WTC11 (cell line): ENCODE results near the gene KERA. TPM values are rescaled to one million over a fixed set of nuclear protein-coding genes. Genes with fewer than 3 reads are reported as not detected.

Experiments
- ATAC-seq: fragments of 200-7000 bp; cut with Tn5 transposase; 2 replicates; pipeline ENCODE4 v1.10.0; 2021; ENCODE audit warnings: mild to moderate bottlenecking, moderate library complexity
- CTCF ChIA-PET: fragments of 300-600 bp; sonication (Branson Sonifier 250); formaldehyde crosslinking; loops from one replicate; lab custom pipeline; 2021; ENCODE audit warnings: antibody characterized with exemption; lab: Charles Lee
- POLR2A ChIA-PET: fragments of 350-600 bp; sonication (Branson Sonifier 250); formaldehyde crosslinking; loops from one replicate; lab custom pipeline; 2021; ENCODE audit warnings: antibody characterized with exemption; lab: Charles Lee
- DNase-seq: peaks from one replicate; pipeline ENCODE4 v3.0.0; 2021; ENCODE audit warnings: low spot score
- H3K27ac Mint-ChIP-seq: 2 replicates; pipeline ENCODE4 v1.8.0; 2021; ENCODE audit warnings: mixed read lengths
- H3K27me3 Mint-ChIP-seq: 2 replicates; pipeline ENCODE4 v1.8.0; 2021; ENCODE audit warnings: low read depth, mild to moderate bottlenecking, moderate library complexity, mixed read lengths
- H3K36me3 Mint-ChIP-seq: 2 replicates; pipeline ENCODE4 v1.8.0; 2021; ENCODE audit warnings: mixed read lengths
- H3K4me1 Mint-ChIP-seq: 2 replicates; pipeline ENCODE4 v1.8.0; 2022; ENCODE audit warnings: mixed read lengths
- H3K4me3 Mint-ChIP-seq: 2 replicates; pipeline ENCODE4 v1.8.0; 2021; ENCODE audit warnings: mild to moderate bottlenecking, moderate library complexity, mixed read lengths
- H3K9me3 Mint-ChIP-seq: 2 replicates; pipeline ENCODE4 v1.8.0; 2021; ENCODE audit warnings: mixed read lengths
- ATF1 ChIP-seq: sonication (generic); formaldehyde crosslinking; IDR thresholded peaks from 2 replicates; pipeline ENCODE4 v1.8.1; 2023; ENCODE audit warnings: mild to moderate bottlenecking, moderate library complexity, missing genetic modification reagents
- CREM ChIP-seq: sonication (generic); formaldehyde crosslinking; IDR thresholded peaks from 2 replicates; pipeline ENCODE4 v1.8.1; 2022; ENCODE audit warnings: mild to moderate bottlenecking, missing genetic modification reagents, moderate library complexity
- CTCF ChIP-seq: fragments of 200-600 bp; IDR thresholded peaks from 2 replicates; pipeline ENCODE4 v1.8.0; 2022; ENCODE audit warnings: antibody characterized with exemption
- E2F4 ChIP-seq: sonication (generic); formaldehyde crosslinking; IDR thresholded peaks from 2 replicates; pipeline ENCODE4 v1.8.1; 2022; ENCODE audit warnings: low read depth, mild to moderate bottlenecking, moderate library complexity, missing genetic modification reagents, borderline replicate concordance
- ELF4 ChIP-seq: sonication (generic); formaldehyde crosslinking; IDR thresholded peaks from 2 replicates; pipeline ENCODE4 v1.8.1; 2022; ENCODE audit warnings: low read depth, mild to moderate bottlenecking, moderate library complexity, missing genetic modification reagents
- FOXK1 ChIP-seq: sonication (generic); formaldehyde crosslinking; IDR thresholded peaks from 2 replicates; pipeline ENCODE4 v1.8.0; 2022; ENCODE audit warnings: mild to moderate bottlenecking, moderate library complexity, missing genetic modification reagents
- GRHL2 ChIP-seq: fragments of 250-450 bp; sonication (Bioruptor Pico); IDR thresholded peaks from 2 replicates; pipeline ENCODE4 v1.8.0; 2022; ENCODE audit warnings: mild to moderate bottlenecking, moderate library complexity; ENCODE audit not compliant: insufficient replicate concordance, severe bottlenecking
- HMGA2 ChIP-seq: fragments of 250-450 bp; sonication (Bioruptor Pico); IDR thresholded peaks from 2 replicates; pipeline ENCODE4 v1.4.0; 2021; ENCODE audit warnings: mild to moderate bottlenecking, moderate library complexity
- HMGXB4 ChIP-seq: sonication (generic); formaldehyde crosslinking; IDR thresholded peaks from 2 replicates; pipeline ENCODE4 v1.8.1; 2023; ENCODE audit warnings: mild to moderate bottlenecking, moderate library complexity, missing genetic modification reagents
- MLX ChIP-seq: sonication (generic); formaldehyde crosslinking; IDR thresholded peaks from 2 replicates; pipeline ENCODE4 v1.8.1; 2023; ENCODE audit warnings: mild to moderate bottlenecking, missing genetic modification reagents, moderate library complexity
- PREB ChIP-seq: sonication (generic); formaldehyde crosslinking; IDR thresholded peaks from 2 replicates; pipeline ENCODE4 v1.8.1; 2022; ENCODE audit warnings: mild to moderate bottlenecking, missing genetic modification reagents, moderate library complexity, borderline replicate concordance
- PRRX2 ChIP-seq: fragments of 250-450 bp; sonication (Bioruptor Pico); IDR thresholded peaks from 2 replicates; pipeline ENCODE4 v1.8.0; 2021; ENCODE audit warnings: mild to moderate bottlenecking
- SMAD3 ChIP-seq: sonication (generic); formaldehyde crosslinking; IDR thresholded peaks from 2 replicates; pipeline ENCODE4 v1.8.0; 2022; ENCODE audit warnings: missing genetic modification reagents, mild to moderate bottlenecking, borderline replicate concordance
- SP1 ChIP-seq: sonication (generic); formaldehyde crosslinking; conservative IDR thresholded peaks from 2 replicates; pipeline ENCODE4 v1.8.1; 2022; ENCODE audit warnings: missing genetic modification reagents
- TEAD4 ChIP-seq: sonication (generic); formaldehyde crosslinking; IDR thresholded peaks from 2 replicates; pipeline ENCODE4 v1.8.0; 2022; ENCODE audit warnings: mild to moderate bottlenecking, missing genetic modification reagents
- TP53 ChIP-seq: sonication (generic); formaldehyde crosslinking; IDR thresholded peaks from 2 replicates; pipeline ENCODE4 v1.8.1; 2023; ENCODE audit warnings: mild to moderate bottlenecking, missing genetic modification reagents
- ZMAT4 ChIP-seq: fragments of 250-450 bp; sonication (Bioruptor Pico); IDR thresholded peaks from 2 replicates; pipeline ENCODE4 v1.9.0; 2021; ENCODE audit warnings: mild to moderate bottlenecking
- ZNF219 ChIP-seq: sonication (generic); formaldehyde crosslinking; IDR thresholded peaks from 2 replicates; pipeline ENCODE4 v1.8.0; 2023; ENCODE audit warnings: missing genetic modification reagents, mild to moderate bottlenecking, borderline replicate concordance
- total RNA-seq: library from RNA; stranded (reverse); gene quantifications from 3 replicates; pipeline ENCODE4 v1.2.3, GENCODE V29; 2021
- TF ChIP-seq, protein P1 (sequence below): sonication (generic); formaldehyde crosslinking; IDR thresholded peaks from 2 replicates; pipeline ENCODE4 v1.8.1; 2023; ENCODE audit warnings: mild to moderate bottlenecking, missing genetic modification reagents
- TF ChIP-seq, protein P2 (sequence below): sonication (generic); formaldehyde crosslinking; IDR thresholded peaks from 2 replicates; pipeline ENCODE4 v1.8.1; 2023; ENCODE audit warnings: mild to moderate bottlenecking, missing genetic modification reagents, borderline replicate concordance

The KERA gene
- total RNA-seq, 1 experiment from 2014 or later, result not detected

GRCh38 chr12:91033251-91033650 lies 24.6 kb downstream of the KERA start (continued):
- TF ChIP-seq MLX (CRISPR knock-in tag) (no peak), SP1 (CRISPR knock-in tag) (no peak), CREM (no peak), TEAD4 (CRISPR knock-in tag) (no peak), PRRX2 (CRISPR knock-in tag) (no peak), SMAD3 (CRISPR knock-in tag) (no peak), HMGA2 (no peak), PREB (CRISPR knock-in tag) (no peak), GRHL2 (CRISPR knock-in tag) (no peak), ATF1 (no peak), E2F4 (CRISPR knock-in tag) (no peak)
- TF ChIP-seq, protein P1, sequence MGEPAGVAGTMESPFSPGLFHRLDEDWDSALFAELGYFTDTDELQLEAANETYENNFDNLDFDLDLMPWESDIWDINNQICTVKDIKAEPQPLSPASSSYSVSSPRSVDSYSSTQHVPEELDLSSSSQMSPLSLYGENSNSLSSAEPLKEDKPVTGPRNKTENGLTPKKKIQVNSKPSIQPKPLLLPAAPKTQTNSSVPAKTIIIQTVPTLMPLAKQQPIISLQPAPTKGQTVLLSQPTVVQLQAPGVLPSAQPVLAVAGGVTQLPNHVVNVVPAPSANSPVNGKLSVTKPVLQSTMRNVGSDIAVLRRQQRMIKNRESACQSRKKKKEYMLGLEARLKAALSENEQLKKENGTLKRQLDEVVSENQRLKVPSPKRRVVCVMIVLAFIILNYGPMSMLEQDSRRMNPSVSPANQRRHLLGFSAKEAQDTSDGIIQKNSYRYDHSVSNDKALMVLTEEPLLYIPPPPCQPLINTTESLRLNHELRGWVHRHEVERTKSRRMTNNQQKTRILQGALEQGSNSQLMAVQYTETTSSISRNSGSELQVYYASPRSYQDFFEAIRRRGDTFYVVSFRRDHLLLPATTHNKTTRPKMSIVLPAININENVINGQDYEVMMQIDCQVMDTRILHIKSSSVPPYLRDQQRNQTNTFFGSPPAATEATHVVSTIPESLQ, result no peak

- no peaks in the 10 kb centered on the region; the same call in 1 of the 2 replicates for H3K9me3 Mint-ChIP-seq
- POLR2A ChIA-PET, result no interaction called here
- no peaks in the 10 kb centered on the region for H3K4me1 Mint-ChIP-seq
- no peaks in the 10 kb centered on the region for H3K36me3 Mint-ChIP-seq
- ATAC-seq, result no peak
- no peak for TF ChIP-seq FOXK1
- TF ChIP-seq, all 79 proteins: peak for 0
- H3K27me3 Mint-ChIP-seq, result no peaks in the 10 kb centered on the region
- no peak overlapping the region for H3K4me3 Mint-ChIP-seq
- CTCF ChIA-PET, result no interaction called here
- no peak overlapping the region for H3K27ac Mint-ChIP-seq
- DNase-seq, result no peak
Observed at GRCh38 chr12:91023326-91024004, 34.4 kb downstream of the KERA start.

DNA sequence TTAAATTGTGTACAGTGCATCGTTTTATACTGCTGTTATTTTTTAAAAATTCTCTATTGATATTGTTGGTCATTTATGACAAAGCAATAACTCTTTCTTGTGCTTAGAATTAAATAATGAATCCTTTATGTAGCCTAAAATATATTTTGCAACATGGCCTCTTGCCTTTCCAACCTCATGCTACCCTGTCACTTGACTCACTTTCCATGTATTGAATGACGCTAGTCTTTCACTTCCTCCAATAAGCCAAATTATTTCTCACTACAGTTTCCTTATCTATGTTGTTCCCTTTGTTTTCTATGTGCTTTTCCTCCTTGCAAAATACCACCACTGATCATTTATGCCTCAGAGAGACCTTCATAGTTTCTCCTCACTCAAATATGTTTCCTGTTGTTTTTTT lies 36.7 kb downstream of the KERA start:
- no peak for DNase-seq
- ChIA-PET POLR2A (no interaction called here), CTCF (no interaction called here)
- Mint-ChIP-seq H3K4me1 (no peaks in the 10 kb centered on the region), H3K4me3 (no peak overlapping the region), H3K9me3 (no peaks in the 10 kb centered on the region; the same call in 1 of the 2 replicates), H3K27me3 (no peaks in the 10 kb centered on the region), H3K27ac (no peak overlapping the region), H3K36me3 (no peaks in the 10 kb centered on the region)
- ATAC-seq, result no peak
- TF ChIP-seq, protein P2, sequence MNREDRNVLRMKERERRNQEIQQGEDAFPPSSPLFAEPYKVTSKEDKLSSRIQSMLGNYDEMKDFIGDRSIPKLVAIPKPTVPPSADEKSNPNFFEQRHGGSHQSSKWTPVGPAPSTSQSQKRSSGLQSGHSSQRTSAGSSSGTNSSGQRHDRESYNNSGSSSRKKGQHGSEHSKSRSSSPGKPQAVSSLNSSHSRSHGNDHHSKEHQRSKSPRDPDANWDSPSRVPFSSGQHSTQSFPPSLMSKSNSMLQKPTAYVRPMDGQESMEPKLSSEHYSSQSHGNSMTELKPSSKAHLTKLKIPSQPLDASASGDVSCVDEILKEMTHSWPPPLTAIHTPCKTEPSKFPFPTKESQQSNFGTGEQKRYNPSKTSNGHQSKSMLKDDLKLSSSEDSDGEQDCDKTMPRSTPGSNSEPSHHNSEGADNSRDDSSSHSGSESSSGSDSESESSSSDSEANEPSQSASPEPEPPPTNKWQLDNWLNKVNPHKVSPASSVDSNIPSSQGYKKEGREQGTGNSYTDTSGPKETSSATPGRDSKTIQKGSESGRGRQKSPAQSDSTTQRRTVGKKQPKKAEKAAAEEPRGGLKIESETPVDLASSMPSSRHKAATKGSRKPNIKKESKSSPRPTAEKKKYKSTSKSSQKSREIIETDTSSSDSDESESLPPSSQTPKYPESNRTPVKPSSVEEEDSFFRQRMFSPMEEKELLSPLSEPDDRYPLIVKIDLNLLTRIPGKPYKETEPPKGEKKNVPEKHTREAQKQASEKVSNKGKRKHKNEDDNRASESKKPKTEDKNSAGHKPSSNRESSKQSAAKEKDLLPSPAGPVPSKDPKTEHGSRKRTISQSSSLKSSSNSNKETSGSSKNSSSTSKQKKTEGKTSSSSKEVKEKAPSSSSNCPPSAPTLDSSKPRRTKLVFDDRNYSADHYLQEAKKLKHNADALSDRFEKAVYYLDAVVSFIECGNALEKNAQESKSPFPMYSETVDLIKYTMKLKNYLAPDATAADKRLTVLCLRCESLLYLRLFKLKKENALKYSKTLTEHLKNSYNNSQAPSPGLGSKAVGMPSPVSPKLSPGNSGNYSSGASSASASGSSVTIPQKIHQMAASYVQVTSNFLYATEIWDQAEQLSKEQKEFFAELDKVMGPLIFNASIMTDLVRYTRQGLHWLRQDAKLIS, result no peak
- TF ChIP-seq ZMAT4 (CRISPR knock-in tag), result no peak
- no peak for TF ChIP-seq ZNF219
- TF ChIP-seq CREM, result no peak
- TF ChIP-seq HMGXB4 (CRISPR knock-in tag), result no peak
- TF ChIP-seq ELF4 (CRISPR knock-in tag), result no peak
- no peak for TF ChIP-seq TP53 (CRISPR knock-in tag)
- no peak for TF ChIP-seq CTCF
